ENCODE data around the gene DCST1.
A peak's percentile ranks its signal among the peaks of the same experiment; 100 is the strongest.
"Not testable (repeated sequence)": the region's sequence is repeated elsewhere in the genome, so short reads cannot be mapped to it uniquely, and the experiment has no call there.

The DCST1 gene, protein sequence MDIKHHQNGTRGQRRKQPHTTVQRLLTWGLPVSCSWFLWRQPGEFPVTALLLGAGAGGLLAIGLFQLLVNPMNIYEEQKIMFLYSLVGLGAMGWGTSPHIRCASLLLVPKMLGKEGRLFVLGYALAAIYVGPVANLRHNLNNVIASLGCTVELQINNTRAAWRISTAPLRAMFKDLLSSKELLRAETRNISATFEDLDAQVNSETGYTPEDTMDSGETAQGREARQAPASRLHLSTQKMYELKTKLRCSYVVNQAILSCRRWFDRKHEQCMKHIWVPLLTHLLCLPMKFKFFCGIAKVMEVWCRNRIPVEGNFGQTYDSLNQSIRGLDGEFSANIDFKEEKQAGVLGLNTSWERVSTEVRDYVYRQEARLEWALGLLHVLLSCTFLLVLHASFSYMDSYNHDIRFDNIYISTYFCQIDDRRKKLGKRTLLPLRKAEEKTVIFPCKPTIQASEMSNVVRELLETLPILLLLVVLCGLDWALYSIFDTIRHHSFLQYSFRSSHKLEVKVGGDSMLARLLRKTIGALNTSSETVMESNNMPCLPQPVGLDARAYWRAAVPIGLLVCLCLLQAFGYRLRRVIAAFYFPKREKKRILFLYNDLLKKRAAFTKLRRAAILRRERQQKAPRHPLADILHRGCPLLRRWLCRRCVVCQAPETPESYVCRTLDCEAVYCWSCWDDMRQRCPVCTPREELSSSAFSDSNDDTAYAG

DNA sequence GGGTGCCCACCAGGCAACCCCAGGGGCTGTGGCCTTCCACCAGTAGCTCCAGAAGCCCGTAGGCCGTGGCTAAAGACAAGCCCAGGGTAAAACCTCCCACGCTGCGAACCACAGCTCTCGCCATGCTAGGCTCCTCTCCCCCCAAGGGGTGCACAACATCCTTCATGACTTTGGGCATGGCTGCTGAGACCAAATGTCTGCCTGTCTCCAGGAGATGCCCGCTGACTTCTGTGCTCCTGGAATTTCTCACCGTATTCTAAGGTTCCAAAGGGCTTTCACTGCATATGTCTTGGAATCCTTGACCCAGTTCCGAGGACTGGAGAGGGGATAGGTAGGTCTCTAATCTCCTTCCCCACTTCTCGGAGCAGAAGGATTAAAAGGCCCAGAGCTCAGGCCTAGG is at the start of gene DCST1, which contains the start of gene DCST2:
TSS of gene DCST1 (plus strand) at position 301 of the 400 bp plus-strand sequence. CDS start 213 bp downstream, outside the sequence.
TSS of gene DCST2 (minus strand) at position 258 of the 400 bp plus-strand sequence. CDS start at position 178, 80 bp downstream.
- H3K9me3 Mint-ChIP-seq = no peaks in the 10 kb centered on the region
- no peak within 1 kb of the TSS for H3K4me3 Mint-ChIP-seq
- H3K4me1 Mint-ChIP-seq (ENCODE audit: low read depth) = no peaks in the 10 kb centered on the region
- H3K27me3 Mint-ChIP-seq (ENCODE audit: low read depth) = peaks cover 17% of the 10 kb centered on the region
- H3K27ac Mint-ChIP-seq = no peak within 1 kb of the TSS
- H3K36me3 Mint-ChIP-seq (ENCODE audit: low read depth) = no peaks in the 10 kb centered on the region

DNA sequence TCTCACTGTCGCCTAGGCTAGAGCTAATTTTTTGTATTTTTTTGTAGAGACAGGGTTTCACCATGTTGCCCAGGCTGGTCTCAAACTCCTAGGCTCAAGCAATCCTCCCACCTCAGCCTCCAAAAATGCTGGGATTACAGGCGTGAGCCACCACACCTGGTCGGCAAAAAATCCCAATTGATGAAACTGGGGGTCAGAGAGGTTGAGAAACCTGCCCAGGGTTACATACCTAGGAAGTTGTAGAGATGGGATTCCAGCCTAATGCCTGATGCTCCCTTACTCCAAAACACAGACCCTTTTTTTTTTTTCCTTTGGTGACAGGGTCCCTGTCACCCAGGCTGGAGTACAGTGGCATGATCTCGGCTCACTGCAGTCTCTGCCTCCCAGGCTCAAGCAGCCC is 46.9 kb upstream of the DCST1 start:
- not testable (repeated sequence) for H3K27me3 Mint-ChIP-seq (ENCODE audit: low read depth); H3K27ac Mint-ChIP-seq; H3K4me3 Mint-ChIP-seq; H3K9me3 Mint-ChIP-seq
- peaks cover 17% of the 10 kb centered on the region for H3K36me3 Mint-ChIP-seq (ENCODE audit: low read depth)
- H3K4me1 Mint-ChIP-seq (ENCODE audit: low read depth) = peaks cover 18% of the 10 kb centered on the region

DNA sequence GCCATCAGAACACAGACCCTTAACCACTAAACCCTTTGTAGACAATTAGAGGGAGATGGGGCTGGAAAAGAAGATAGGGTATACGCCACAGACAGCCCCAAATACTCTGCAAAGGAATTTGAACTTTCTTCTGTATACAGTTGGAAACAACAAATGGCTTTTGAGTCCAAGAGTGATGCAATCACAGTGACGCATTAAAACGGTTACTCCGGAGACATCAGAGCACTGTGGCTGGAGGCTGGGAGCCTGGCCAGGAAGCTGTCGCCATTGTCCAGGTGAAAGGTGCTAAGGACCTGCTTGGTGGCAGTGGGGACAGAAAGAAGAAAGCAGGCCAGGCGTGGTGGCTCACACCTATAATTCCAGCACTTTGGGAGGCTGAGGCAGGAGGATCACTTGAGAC is 46.3 kb upstream of the DCST1 start:
- Mint-ChIP-seq H3K27ac (no peak overlapping the region), H3K27me3 (ENCODE audit: low read depth) (no peaks in the 10 kb centered on the region), H3K36me3 (ENCODE audit: low read depth) (peaks cover 17% of the 10 kb centered on the region), H3K4me1 (ENCODE audit: low read depth) (peaks cover 17% of the 10 kb centered on the region), H3K4me3 (no peak overlapping the region), H3K9me3 (no peaks in the 10 kb centered on the region)

DNA sequence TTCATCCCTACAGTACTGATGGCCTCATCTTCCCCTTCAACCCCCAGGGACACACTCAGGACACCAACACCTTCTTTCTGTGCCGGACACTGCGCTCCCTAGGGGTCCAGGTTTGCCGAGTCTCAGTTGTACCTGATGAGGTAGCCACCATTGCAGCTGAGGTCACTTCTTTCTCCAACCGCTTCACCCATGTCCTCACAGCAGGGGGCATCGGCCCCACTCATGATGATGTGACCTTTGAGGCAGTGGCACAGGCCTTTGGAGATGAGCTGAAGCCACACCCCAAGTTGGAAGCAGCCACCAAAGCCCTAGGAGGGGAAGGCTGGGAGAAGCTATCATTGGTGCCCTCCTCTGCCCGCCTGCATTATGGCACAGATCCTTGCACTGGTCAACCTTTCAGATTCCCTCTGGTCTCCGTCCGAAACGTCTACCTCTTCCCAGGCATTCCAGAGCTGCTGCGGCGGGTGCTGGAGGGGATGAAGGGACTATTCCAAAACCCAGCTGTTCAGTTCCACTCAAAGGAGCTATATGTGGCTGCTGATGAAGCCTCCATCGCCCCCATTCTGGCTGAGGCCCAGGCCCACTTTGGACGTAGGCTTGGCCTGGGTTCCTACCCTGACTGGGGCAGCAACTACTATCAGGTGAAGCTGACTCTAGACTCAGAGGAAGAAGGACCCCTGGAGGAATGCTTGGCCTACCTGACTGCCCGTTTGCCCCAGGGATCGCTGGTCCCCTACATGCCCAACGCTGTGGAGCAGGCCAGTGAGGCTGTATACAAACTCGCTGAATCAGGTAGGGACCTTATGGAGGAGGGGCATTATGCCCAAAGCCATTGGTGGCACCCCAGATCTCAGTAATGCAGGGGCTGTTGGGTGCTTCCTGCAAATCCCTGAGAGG is 45.3 kb upstream of the DCST1 start:
- Mint-ChIP-seq H3K36me3 (ENCODE audit: low read depth) (peaks cover 17% of the 10 kb centered on the region), H3K4me3 (no peak overlapping the region), H3K4me1 (ENCODE audit: low read depth) (peaks cover 15% of the 10 kb centered on the region), H3K27me3 (ENCODE audit: low read depth) (no peaks in the 10 kb centered on the region), H3K27ac (no peak overlapping the region), H3K9me3 (no peaks in the 10 kb centered on the region)

DNA sequence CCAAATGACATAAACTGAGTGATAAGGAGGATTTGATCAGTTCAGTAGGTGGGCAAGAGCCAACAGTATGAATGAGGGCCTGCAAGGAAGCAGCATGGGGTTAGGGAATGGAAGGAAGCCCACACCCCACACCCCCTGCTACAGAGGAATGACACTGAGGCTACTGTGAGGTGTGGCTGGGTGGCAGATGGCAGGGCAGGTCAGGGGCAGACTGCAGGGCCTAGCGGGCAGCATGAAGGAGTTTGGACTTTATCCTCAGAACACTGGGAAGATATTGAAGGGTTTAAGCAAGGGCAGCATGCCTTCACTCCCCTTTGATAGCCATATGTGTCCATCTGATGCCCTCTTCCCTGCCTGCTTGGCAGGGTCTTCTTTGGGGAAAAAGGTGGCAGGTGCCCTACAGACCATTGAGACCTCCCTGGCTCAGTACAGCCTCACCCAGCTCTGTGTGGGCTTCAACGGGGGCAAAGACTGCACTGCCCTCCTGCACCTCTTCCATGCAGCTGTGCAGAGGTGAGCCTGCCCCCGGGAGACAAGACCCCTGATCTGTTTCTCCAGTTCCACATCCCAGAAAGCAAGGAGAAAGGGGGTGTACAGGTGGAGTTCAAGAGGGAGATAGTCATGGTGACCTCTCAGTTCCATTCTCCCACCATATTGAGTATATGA is 44.3 kb upstream of the DCST1 start:
- no peaks in the 10 kb centered on the region for H3K9me3 Mint-ChIP-seq
- peaks cover 10% of the 10 kb centered on the region for H3K4me1 Mint-ChIP-seq (ENCODE audit: low read depth)
- H3K27ac Mint-ChIP-seq = no peak overlapping the region
- no peaks in the 10 kb centered on the region for H3K27me3 Mint-ChIP-seq (ENCODE audit: low read depth)
- peaks cover 17% of the 10 kb centered on the region for H3K36me3 Mint-ChIP-seq (ENCODE audit: low read depth)
- H3K4me3 Mint-ChIP-seq = no peak overlapping the region

DNA sequence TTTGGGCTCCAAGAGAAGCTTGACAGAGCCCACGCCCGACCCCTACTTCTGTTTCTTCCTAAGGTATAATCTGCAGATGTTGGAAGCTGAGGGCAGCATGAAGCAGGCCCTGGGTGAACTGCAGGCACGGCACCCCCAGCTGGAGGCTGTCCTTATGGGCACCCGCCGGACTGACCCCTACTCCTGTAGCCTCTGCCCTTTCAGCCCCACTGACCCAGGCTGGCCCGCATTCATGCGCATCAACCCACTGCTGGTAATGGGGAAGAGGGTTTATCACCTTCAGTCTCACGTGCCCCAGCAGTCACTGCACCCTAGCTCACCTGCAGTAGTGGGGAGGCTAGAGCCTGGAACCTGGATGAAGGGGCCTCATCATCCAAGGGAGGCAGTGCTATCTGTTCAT is 43.3 kb upstream of the DCST1 start:
- Mint-ChIP-seq H3K36me3 (ENCODE audit: low read depth) (peaks cover 17% of the 10 kb centered on the region), H3K27ac (no peak overlapping the region), H3K9me3 (no peaks in the 10 kb centered on the region), H3K4me1 (ENCODE audit: low read depth) (peaks cover 10% of the 10 kb centered on the region), H3K27me3 (ENCODE audit: low read depth) (no peaks in the 10 kb centered on the region), H3K4me3 (no peak overlapping the region)

DNA sequence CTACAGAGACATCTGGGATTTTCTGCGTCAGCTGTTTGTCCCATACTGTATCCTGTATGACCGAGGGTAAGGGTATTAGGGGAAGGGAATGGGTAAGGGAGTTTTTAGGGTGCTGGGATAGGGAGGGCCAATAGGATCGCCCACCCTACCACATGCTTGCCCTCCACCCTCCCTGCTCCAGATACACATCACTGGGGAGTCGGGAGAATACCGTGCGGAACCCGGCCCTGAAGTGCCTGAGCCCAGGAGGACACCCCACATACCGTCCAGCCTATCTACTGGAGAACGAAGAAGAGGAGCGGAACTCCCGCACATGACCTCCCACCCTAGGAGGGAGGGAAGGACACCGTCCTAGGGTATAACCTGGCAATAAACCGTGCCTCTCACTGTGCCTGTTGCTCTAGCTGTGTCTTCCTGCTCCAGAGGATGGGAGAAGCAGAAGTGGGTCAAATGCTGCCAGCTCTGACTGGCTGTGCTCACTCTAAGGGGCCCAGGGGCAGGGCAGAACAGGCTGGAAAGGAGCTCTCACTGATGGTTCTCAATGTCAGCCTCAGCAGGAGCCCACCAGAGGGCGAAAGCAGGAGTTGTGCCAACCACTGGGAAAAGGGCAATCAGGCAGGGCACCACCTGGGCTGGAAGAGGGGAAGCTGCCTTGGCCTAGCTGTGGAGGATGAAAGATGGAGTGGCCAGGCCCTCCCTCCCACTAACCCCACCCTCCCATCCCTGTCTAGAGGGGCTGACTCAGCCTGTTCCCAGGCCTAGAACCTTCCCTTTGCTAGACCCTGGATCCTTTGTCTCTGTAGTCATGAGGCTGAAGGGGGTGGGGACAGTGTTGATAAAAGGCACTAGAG is 40.7 kb upstream of the DCST1 start:
- Mint-ChIP-seq H3K36me3 (ENCODE audit: low read depth) (peaks cover 17% of the 10 kb centered on the region), H3K27me3 (ENCODE audit: low read depth) (no peaks in the 10 kb centered on the region), H3K4me3 (no peak overlapping the region), H3K9me3 (no peaks in the 10 kb centered on the region), H3K27ac (no peak overlapping the region), H3K4me1 (ENCODE audit: low read depth) (peaks cover 16% of the 10 kb centered on the region)

DNA sequence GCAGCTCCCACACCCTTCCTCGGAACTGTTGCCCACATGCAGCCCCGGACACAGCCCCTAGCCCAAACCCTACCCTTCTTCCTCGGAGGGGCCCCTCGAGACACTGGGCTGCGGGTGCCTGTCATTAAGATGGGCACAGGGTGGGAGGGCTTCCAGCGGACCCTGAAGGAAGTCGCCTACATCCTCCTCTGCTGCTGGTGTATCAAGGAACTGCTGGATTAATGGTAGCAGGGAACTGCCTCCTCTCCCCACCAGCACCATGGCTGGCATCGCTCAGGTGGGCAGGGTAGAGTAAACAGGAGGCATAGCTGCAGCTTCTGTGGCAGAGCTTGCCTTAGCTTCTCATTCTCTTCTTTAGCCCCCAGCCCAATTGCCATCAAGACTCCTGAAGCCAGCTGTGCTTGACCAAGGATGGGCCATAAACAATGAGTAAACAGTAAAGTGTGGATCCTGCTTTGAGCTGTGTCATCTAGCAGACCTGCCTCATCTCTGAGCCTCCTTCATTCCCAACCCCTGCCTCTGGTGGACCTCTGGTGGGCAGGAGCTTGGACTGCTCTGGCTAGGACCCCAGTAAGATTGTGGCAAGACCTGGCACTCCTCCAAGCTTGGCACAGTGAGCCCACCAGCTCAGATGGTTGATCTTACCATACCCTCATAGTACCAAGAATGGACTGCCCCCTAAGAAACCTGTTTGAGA is 39.9 kb upstream of the DCST1 start, which contains the start of gene LENEP:
TSS of gene LENEP (plus strand) at position 15 of the 697 bp plus-strand sequence. CDS start at position 37, 22 bp downstream.
- Mint-ChIP-seq H3K9me3 (no peaks in the 10 kb centered on the region), H3K27ac (no peak within 1 kb of the TSS), H3K4me3 (no peak within 1 kb of the TSS), H3K4me1 (ENCODE audit: low read depth) (peaks cover 21% of the 10 kb centered on the region), H3K27me3 (ENCODE audit: low read depth) (no peaks in the 10 kb centered on the region), H3K36me3 (ENCODE audit: low read depth) (peaks cover 12% of the 10 kb centered on the region)

DNA sequence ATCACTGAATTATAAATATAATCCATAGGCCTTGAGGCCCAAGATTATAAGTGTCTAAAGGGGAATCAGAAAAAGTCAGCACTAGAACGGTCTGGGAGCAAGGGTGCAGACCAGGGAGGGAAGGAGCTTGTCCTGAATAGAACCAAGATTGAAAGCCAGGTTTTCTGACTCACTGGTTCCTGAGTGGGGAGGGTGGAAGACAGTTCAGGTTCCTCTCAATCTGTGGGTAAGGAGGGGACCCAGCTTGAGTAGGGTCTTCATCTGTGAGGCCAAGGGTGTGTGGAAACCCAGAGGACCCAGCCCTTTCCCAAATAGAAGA is 39.4 kb upstream of the DCST1 start:
- Mint-ChIP-seq H3K36me3 (ENCODE audit: low read depth) (peaks cover 8% of the 10 kb centered on the region), H3K4me3 (no peak overlapping the region), H3K9me3 (no peaks in the 10 kb centered on the region), H3K4me1 (ENCODE audit: low read depth) (peaks cover 22% of the 10 kb centered on the region), H3K27me3 (ENCODE audit: low read depth) (no peaks in the 10 kb centered on the region), H3K27ac (no peak overlapping the region)

DNA sequence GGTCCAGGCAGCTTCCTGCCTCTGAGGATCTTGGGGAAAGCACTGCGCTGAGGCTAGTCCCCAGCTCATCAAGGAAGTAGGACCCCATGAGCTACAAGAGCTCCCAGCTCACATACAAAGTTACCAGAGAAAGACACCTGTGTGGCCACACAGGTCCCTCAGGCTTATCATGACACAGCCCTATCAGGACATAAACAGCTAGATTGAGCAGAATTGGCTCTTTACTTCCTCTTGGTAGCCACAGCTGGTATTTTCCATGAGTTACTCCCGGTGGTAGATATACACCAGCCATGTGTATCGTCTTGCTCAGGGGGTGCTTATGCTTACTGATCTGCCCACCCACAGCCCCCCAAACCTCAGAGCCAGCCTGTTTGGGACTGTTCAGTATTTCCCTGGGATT is 39.0 kb upstream of the DCST1 start:
- Mint-ChIP-seq H3K36me3 (ENCODE audit: low read depth) (peaks cover 5% of the 10 kb centered on the region), H3K27ac (no peak overlapping the region), H3K4me1 (ENCODE audit: low read depth) (peaks cover 21% of the 10 kb centered on the region), H3K4me3 (no peak overlapping the region), H3K9me3 (no peaks in the 10 kb centered on the region), H3K27me3 (ENCODE audit: low read depth) (no peaks in the 10 kb centered on the region)

DNA sequence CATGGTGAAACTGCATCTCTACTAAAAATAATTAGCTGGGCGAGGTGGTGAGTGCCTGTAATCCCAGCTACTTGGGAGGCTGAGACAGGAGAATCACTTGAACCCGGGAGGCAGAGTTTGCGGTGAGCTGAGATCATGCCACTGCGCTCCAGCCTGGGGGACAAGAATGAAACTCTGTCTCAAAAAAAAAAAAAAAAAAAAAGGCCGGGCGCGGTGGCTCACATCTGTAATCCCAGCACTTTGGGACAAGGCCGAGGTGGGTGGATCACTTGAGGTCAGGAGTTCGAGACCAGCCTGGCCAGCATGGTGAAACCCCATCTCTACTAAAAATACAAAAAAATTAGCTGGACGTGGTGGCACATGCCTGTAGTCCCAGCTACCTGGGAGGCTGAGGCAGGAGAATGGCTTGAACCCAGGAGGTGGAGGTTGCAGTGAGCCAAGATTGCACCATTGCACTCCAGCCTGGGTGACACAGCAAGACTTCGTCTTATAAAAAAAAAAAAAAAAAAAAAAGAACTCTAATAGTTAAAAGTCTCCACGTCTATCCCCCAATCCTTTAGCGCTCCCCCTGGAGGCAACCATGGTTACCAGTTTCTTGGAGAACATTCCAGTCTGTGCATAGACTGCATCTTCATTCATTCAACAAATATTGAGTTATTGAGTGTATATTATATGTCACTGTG is 38.2 kb upstream of the DCST1 start:
- H3K36me3 Mint-ChIP-seq (ENCODE audit: low read depth); H3K9me3 Mint-ChIP-seq; H3K4me3 Mint-ChIP-seq; H3K27me3 Mint-ChIP-seq (ENCODE audit: low read depth): not testable (repeated sequence)
- Mint-ChIP-seq H3K27ac (peak overlapping the region; percentile 28), H3K4me1 (ENCODE audit: low read depth) (peaks cover 26% of the 10 kb centered on the region)

DNA sequence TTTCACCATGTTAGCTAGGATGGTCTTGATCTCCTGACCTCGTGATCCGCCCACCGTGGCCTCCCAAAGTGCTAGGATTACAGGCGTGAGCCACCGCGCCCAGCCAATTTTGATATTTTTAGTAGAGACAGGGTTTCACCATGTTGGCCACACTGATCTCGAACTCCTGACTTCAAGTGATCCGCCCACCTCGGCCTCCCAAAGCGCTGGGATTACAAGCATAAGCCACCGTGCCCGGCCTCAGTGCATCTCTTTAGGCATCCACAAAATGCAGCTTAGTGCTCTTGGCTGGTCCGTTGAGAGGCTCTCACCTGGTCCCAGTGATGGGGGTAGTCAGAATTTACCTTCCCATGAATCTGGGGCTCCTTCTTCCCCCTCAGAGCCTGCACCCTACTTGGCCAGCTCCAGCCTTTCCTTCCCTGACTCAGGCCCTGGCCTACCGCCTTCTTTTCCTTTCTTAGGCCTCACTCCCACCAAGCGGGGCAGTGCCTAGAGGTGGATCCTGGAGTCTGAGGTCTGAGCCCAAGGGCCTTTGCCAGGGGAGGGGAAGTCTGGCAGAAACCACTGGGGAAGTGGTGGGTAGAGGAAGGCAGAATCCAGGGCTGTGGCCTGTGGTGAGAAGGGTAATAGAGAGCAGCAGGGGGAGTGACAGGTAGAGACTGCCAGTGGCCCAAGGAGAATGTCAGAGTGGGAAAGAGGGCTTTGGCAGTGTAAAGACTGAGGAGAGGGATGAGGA is 36.5 kb upstream of the DCST1 start:
- Mint-ChIP-seq H3K27ac (peak overlapping the region; percentile 47), H3K36me3 (ENCODE audit: low read depth) (no peaks in the 10 kb centered on the region), H3K4me1 (ENCODE audit: low read depth) (peaks cover 26% of the 10 kb centered on the region), H3K27me3 (ENCODE audit: low read depth) (no peaks in the 10 kb centered on the region), H3K4me3 (peak overlapping the region; percentile 49), H3K9me3 (no peaks in the 10 kb centered on the region)
